Superior temporal gyrus (tissue), 1 donor: ENCODE measurements around the gene OR14K1.
"Not testable (repeated sequence)": the region's sequence is repeated elsewhere in the genome, so short reads cannot be mapped to it uniquely, and the experiment has no call there.

ENCODE experiments used
- DNase-seq: peaks from one replicate; pipeline ENCODE4 v3.0.0-alpha.2; 2016; ENCODE audit errors: extremely low spot score

OR14K1 gene, protein sequence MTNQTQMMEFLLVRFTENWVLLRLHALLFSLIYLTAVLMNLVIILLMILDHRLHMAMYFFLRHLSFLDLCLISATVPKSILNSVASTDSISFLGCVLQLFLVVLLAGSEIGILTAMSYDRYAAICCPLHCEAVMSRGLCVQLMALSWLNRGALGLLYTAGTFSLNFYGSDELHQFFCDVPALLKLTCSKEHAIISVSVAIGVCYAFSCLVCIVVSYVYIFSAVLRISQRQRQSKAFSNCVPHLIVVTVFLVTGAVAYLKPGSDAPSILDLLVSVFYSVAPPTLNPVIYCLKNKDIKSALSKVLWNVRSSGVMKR

DNA sequence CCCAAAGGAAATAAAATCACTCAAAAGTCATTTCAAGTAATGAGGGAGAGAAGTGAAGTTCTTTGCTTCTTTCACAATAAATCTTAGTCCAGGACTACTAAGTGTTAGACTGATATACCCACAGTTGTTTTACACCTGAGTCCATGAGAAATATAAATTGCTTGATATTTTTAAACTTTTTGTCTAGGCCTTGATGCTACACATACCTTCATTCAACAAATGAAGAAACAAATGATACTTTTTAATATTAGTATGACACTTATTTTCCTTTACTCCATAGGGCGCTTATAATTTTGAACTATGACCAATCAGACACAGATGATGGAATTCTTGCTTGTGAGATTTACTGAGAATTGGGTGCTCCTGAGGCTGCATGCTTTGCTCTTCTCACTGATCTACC, at the start of gene OR14K1:
TSS of gene OR14K1 (plus strand) at position 301 of the 400 bp plus-strand sequence. CDS start at position 301, 0 bp downstream.
- DNase-seq, result no peak

DNA sequence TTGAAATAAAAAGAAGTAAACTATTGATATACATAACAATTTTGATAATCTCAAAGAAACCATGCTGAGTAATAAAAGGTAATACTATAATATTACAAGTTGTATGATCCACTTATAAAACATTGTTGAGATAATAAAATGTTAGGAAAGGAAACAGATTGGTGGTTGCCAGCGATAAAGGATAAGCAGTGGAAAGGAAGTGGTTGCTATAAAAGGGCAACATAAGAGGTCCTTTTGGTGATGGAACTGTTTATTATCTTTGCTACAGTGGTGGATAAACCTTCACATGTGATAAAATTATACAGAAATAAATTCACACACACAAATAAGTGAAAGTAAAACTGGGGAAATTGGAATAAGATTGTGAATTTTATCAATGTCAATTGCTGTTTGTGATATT, 37.1 kb upstream of the OR14K1 start:
- no peak for DNase-seq

DNA sequence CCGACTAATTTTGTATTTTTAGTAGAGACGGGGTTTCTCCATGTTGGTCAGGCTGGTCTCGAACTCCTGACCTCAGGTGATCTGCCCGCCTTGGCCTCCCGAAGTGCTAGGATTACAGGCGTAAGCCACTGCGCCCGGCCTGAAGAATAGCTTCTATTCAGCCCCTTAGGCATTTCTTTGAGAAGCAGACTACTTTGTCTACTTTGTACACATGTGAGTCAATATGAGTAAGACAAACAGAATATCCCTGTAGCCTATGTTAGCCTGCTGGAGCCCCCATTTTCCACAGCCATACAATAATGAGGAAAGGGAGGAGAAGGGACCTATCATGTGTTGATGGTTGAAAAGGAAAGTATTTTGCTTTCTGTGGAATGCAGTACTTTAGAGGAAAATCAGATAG, 27.7 kb upstream of the OR14K1 start:
- not testable (repeated sequence) for DNase-seq

DNA sequence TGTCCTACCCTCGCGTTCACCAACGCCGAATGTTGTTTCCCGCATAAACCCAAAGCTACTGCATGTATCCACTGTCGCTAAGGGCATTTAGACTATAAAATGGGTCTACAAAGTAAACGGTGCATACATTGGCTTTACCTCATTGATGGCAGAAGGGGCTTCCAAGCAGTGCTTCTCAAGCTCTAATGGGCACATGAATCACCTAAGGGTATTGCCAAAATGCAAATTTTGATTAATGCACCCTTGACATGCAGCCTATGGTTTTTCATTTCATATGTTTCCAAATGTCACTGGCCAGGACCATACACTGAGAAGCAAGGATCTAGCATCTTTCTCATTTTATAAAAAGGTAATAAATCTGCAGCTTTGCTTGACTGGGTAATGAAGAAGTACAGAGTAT, 24.7 kb upstream of the OR14K1 start:
- DNase-seq, result no peak

DNA sequence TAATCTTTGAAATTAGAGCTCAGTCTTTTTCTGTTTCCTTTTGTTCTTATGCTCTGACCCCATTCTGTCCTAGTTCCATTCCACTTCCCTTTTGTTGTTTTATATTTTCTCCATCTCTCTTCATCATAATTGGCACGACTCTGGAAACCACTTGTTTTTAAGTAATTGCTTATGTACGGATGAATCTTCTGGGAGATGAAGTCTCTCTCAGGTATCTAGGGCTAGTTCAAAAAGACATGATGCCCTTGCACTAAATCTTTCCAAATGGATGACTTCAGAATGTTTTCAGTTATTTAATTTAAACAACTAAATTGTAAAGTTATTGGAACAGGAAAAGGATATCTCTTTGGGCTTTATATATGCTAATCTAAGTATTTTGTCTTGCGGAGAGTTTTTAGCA, 21.9 kb upstream of the OR14K1 start, which contains the start of gene OR6F1:
TSS of gene OR6F1 (minus strand) at position 101 of the 400 bp plus-strand sequence. CDS start 3,891 bp downstream, outside the sequence.
- no peak for DNase-seq

DNA sequence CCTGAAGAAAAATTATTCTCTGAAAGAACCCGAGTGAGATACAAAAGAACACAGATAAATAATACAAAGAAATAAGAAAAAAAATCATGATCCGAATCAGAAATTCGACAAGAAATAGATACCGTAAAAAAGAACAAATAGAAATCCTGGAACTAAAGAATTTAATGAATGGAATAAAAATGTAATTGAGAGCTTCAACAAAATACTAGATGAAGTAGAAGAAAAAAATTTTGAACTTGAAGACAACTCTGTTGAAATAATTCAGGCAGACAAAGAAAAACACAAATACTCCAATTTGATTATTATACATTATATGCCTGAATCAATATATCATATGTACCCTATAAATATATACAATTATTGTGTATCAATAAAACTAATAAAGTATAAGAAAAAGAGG, 17.2 kb upstream of the OR14K1 start:
- DNase-seq, result no peak

DNA sequence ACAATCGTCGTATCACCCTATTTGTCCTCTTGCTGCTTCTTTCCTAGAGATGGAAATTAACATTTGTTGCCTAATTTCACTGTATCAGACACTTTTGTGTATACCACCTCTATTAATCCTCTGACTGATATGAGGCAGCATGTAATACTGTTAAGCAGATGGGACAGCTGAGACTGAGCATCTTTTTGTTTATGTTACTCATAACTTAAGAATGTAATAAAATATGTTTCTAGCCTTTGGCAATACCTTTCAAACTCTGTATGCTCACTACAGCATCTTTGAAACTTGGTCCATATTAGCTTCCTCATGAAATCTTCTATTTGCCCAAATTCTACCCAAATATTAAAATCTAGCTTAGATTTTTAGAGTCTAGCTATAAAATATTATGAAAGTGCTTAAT, 2.3 kb downstream of the OR14K1 start:
- DNase-seq, result no peak

DNA sequence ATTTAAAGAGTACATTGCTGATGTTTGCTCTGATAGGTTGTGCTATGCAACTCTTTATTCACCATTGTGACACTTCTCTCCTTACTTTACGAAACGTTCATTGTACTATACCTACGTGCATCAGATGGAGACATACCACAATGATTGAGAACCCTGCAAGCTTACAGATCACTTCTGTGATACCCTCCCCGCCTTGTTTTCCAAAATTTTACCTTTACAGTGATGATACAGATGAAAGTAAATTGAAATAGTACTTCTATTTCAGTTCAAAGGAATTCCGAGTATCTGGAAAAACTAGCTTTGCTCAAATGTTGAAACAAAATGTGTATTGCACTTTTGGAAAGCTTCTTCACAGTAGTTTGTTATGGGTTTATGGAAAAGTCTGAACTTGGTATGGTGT, 3.3 kb downstream of the OR14K1 start:
- no peak for DNase-seq

DNA sequence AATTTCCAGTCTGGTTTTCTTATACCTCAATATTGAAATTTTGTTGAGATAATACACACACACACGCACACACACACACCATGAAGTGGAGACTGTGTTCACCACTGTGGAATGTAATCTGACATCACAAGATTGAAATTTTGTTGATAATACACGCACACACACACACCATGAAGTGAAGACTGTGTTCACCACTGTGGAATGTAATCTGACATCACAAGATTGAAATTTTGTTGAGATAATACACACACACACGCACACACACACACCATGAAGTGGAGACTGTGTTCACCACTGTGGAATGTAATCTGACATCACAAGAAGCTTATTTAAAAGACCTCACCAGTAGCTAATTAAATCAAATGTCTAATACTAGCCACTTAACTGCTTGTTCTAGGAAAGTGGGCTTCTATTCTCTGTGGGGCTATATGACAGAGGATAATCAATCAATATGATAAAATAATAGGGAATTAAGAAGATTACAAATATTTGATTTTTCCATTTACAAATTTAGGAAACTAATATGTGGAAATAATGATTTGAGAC, 3.9 kb downstream of the OR14K1 start:
- not testable (repeated sequence) for DNase-seq

DNA sequence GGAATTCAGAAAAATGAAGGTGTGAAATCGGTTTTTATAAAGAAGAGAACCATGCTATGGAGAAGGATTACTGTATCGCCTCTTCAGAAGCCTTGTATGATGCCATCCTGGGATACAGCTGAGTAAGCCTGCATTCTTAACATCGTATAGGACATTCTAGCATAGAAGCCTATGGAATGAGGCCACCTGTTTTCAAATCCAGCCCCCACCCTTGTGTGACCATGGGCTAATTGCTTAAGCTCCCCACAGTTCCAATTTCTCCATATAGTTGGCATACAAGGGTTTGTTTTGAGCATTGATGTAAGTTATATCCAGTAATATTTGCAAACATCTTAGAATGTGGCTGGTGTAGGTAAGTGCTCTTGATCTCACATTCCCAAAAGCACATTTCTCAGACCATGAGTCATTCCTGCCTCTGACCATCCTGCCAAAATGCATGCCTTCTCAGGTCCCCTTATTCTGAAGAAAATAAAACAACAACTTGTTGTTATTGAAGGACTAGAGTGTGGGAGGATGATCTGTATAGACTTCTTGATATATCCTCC, 8.0 kb downstream of the OR14K1 start:
- DNase-seq, result no peak

DNA sequence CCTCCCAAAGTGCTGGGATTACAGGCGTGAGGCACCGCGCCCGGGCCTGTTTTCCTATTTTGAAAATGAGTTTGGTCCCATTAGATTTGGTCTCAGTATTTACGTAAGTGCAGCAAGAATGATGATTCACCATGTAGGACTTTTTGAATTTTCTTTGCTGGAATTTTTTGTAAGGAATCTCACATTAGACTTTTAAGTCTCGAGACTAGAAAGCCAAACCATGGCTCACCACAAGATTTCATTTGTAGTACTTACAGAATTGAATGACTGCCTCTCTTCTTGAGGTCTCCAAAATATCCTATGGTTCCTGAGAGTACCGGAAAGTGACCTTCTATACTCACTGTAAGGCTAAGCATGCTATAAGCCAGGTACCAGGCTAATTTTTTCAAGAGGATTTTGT, 9.2 kb downstream of the OR14K1 start:
- no peak for DNase-seq

DNA sequence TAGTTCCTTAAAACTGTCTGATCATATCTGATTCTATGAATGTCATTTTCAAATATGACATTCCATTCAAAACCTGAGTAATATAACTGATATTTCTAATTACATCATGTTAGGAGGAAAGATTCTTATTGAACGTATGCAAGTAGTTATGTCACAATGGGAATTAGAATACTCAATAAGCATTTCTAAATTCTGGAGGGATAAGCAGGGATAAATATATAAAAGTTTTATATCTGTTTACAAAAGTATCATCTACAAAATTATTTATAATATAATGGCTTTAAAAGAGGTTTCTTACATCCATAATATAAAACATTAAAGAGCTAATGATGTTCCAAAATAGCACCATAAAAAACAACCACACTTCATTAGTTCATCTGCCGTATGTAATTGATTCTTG, 9.6 kb downstream of the OR14K1 start, which contains the start of gene OR14A2:
TSS of gene OR14A2 (minus strand) at position 101 of the 400 bp plus-strand sequence.
- DNase-seq, result no peak

DNA sequence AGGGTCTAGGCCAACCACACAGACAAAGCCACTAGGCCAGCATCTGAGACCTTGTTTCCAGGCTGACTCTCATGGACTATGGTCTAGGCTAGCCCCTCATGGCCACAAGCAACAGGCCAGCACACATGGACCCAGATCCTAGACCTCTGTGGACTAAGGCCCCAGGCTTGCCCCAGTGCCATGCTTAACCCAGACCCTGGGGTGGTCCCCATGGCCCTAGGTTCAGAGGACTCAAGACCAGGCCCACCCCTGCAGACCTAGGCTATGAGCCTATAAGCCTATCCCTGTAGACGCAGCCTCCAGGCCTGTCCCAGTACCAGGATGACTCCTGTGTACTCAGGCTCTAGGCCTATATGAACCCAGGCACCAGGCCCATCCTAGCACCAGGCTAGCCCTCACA, 11.5 kb downstream of the OR14K1 start:
- DNase-seq, result no peak

DNA sequence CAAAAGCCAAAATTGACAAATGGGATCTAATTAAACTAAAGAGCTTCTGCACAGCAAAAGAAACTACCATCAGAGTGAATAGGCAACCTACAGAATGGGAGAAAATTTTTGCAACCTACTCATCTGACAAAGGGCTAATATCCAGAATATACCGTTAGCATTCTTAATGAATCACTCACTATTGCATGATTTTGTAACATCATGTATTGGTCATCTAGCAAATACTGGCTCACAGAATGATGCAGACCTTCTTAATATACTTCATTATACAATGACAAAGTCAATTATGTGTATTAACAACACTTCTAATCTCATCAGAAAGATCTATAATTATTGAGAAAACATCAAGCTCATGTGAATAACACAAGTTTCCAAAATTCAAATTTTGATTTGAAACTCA, 15.9 kb downstream of the OR14K1 start:
- not testable (repeated sequence) for DNase-seq

DNA sequence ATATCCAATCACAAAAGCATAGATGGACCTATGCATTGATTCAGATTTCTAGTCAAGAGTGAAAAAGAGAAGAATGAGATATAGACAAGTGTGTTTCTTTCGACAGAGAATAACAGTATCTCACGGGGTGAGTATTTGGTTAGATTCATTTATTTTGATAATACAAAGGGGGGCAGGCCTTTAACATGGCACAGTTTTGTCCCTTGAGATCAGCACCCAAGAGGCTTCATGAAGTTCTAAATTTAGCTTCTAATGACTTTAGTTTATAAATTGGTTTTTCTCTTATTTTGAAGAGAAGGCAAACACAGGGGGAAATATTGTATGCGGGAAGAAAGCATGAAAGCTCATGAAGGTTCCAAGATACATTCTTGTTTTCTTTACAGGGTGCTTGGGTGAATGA, 22.0 kb downstream of the OR14K1 start, which contains the start of gene OR1C1:
TSS of gene OR1C1 (minus strand) at position 101 of the 400 bp plus-strand sequence. CDS start 2,150 bp downstream, outside the sequence.
- DNase-seq, result no peak

DNA sequence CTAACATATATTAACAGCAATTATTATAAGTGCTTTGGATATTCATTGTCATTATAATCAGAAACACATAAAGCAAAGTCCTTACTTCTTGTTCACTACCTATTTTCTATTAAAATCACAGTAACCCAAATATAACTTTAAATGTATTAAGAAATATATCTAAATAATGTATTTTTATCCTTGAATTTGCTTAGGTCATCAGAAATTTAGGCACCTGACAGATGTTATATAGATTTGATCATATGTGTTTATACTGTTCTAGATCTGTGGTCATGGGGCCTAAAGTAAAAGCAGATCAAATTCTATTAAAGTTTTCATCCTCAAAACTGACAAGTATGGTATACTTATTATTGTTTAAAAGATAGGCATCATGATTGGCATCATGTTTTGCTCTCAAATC, 31.2 kb downstream of the OR14K1 start:
- no peak for DNase-seq
